ENCODE measurements around the gene BATF2.
"Not testable (repeated sequence)": the region's sequence is repeated elsewhere in the genome, so short reads cannot be mapped to it uniquely, and the experiment has no call there.

The BATF2 gene, protein sequence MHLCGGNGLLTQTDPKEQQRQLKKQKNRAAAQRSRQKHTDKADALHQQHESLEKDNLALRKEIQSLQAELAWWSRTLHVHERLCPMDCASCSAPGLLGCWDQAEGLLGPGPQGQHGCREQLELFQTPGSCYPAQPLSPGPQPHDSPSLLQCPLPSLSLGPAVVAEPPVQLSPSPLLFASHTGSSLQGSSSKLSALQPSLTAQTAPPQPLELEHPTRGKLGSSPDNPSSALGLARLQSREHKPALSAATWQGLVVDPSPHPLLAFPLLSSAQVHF

GRCh38 chr11:64996710-64997380 is at the start of gene BATF2:
TSS of gene BATF2 (minus strand) at chr11:64996971. CDS start at chr11:64996914, 57 bp downstream.
- DNase-seq (ENCODE audit: low spot score): peak; percentile 80

DNA sequence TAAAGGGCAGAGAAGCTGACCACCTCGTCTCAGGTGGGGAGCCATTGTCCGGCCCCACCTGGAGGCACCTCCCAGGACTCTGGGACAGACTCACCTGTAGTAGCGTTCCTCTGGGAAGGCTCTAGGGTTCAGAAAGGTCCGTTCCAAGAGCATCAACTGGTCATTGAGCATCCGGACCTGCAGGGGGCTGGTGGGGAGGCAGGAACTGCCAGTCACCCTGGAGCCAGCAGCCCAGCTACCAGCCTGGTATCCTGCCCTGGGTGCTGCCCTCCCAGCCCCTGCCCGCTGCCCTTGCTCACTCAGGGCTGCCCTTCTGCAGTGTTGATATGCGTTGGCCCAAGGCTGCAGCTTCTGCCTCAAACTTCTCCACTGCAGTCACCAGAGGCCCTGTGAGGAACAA is 49.0 kb upstream of the BATF2 start:
- no peak for DNase-seq (ENCODE audit: low spot score)

GRCh38 chr11:65045061-65045460 is 48.3 kb upstream of the BATF2 start:
- no peak for DNase-seq (ENCODE audit: low spot score)

DNA sequence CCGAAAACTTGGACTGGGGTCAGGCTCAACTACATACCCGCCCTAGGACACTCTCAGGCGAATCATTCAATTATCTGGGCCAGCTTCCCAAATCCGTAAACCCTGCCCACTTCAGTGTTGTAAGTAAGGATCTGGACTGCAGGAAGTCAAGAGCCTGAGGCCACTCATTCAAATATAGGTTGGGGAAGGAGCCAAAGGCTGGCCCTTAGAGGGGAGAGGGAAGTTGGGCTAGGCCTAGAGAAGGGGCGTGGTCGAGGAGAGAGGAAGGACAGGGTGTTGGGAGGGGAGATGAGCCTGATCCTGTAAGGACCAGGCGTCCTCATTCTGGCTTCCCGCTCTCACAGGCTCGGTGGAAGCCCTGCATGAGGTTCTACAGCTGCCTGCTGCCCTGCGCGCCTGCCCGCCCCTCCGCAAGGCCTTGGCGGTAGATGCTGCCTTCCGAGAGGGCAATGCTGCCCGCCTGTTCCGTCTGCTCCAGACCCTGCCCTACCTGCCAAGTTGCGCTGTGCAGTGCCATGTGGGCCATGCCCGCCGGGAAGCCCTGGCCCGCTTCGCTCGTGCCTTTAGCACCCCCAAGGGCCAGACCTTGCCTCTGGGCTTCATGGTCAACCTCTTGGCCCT is 47.2 kb upstream of the BATF2 start:
- DNase-seq (ENCODE audit: low spot score): no peak

DNA sequence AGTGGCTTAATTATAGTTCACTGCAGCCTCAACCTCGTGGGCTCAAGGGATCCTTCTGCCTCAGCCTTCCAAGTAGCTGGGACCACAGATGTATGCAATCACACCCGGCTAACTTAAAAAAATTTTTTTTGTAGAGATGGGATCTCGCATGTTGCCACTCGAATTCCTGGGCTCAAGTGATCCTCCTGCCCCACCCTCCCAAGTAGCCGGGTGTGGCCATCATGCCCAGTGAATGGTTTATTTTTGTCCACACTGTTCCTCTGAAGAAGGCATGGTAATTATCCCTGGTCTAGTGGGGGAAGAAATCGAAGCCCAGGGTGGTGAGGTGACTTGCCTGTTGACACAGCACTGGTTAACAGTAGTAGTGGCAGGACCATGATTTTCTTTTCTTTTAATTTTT is 46.1 kb upstream of the BATF2 start:
- DNase-seq (ENCODE audit: low spot score): no peak

DNA sequence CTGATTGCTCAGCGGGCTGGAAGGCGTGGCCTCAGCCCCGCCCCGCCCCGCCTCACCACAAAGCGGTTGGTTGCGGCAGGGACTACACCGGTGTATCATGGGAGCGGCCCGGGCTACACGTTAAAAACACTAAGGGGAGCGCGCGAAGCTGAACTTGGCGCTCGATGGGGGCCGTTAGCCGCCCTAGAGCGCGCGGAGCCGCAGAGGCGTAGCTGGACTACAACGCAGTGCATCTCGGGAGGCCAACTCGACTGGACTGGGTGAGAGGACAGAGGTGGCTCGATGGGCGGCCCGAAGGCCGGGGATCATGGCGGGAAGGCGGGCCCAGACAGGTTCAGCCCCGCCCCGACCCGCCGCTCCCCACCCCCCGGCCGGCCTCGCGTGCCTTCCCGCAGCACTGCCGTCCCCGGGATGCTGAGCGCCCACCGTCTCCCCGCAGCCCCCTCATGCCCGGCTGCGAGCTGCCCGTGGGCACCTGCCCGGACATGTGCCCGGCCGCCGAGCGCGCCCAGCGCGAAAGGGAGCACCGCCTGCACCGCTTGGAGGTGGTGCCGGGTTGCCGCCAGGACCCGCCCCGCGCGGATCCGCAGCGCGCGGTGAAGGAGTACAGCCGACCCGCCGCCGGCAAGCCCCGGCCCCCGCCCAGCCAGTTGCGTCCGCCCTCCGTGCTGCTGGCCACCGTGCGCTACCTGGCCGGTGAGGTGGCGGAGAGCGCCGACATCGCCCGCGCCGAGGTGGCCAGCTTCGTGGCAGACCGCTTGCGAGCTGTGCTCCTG is 44.3 kb upstream of the BATF2 start, which contains the start of gene SAC3D1:
TSS of gene SAC3D1 (plus strand) at position 364 of the 776 bp plus-strand sequence. CDS start at position 447, 83 bp downstream.
- DNase-seq (ENCODE audit: low spot score): peak; percentile 90

DNA sequence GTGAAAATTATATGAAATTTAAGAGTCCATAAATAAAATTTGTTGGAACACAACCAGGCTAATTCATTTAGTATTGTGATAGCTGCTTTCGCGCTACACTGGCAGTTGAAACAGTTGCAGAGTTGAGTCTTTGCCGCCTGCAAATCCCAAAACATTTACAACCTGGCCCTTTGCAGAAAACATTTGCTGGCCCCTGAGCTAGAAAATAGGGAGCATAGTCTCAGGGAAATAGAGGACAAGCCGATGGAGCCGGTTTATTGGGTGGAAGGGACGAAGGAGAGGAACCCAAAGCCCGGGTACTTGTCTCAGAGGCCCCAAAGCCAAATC is 43.7 kb upstream of the BATF2 start:
- no peak for DNase-seq (ENCODE audit: low spot score)

DNA sequence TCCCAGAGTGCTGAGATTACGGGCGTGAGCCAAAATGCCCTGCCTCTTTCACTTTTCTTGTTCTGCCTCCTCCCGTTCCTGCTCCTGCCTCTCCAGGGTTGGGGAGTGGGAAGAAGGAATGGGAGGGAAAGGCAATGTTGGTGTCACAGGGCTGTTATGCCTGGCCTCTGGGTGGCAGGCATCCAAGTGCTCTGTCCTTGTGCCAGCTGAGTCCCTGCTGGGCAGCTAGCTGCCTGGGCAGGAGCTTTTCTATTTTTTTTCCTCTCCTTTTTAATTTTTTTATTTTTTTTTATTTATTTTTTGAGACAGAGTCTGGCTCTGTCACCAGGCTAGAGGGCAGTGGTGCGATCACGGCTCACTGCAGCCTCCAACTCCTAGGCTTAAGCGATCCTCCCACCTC is 40.2 kb upstream of the BATF2 start:
- no peak for DNase-seq (ENCODE audit: low spot score)

DNA sequence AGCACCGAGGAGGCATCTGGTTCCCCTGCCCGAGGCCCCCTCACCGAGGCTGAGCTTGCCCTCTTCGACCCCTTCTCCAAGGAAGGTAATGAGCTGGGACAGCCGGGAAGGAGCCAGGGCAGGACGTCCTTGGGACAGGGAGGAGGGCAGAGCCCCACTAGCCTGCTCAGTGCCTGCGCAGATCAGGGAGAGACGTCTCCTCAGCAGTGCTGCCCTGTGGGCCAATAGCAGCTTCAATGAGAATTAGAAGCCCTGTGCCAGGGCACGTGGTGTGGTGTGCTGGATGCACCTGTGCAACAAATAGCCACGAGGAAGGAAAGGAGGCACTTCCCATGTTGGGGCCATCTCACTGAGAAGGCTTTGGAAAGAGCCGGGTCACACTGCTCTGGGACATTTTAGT is 38.8 kb upstream of the BATF2 start:
- DNase-seq (ENCODE audit: low spot score): no peak

DNA sequence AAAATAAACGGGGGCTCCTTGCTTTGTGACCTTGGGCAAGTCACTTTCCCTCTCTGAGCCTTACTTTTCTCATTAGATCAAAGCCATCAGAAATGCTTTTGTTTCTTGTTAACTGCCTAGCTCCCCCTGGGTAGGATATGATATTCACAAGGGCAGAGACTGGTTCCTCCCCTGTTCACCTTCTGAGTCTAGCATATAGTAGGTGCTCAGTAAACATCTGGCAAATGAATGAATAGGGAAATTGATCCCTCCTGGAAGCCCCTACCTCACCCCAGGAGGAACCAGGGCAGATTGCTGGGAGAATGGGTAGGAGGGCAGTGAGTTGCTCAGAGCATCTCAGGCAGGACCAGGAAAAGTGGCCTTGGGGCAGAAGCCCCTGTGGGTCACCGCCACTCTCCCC is 37.7 kb upstream of the BATF2 start:
- DNase-seq (ENCODE audit: low spot score): no peak

GRCh38 chr11:65032216-65032615 is 35.4 kb upstream of the BATF2 start:
- no peak for DNase-seq (ENCODE audit: low spot score)

- DNase-seq (ENCODE audit: low spot score): peak; percentile 78
These were observed 30.7 kb upstream of the BATF2 start, which contains the start of gene SNX15 for GRCh38 chr11:65027213-65028067. TSS of gene SNX15 (plus strand) at chr11:65027439. CDS start at chr11:65027538, 99 bp downstream.

DNA sequence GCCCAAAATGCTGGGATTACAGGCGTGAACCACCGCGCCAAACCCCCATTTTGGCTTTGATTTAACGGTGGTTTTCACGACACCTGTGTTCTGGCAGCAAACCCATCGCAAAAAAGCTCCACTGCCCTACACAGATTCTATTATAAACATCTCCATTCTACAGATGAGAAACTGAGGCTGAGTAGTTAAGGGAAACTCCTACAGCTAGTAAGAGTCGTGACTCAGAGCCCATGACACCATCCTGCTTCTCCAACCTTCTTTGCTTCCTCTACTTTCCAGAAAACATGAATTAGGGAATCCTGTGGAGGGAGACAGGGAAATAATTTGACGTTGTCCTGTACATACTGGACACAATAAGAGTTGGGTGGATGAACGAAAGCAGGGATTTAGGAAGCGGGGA is 30.0 kb upstream of the BATF2 start:
- no peak for DNase-seq (ENCODE audit: low spot score)

DNA sequence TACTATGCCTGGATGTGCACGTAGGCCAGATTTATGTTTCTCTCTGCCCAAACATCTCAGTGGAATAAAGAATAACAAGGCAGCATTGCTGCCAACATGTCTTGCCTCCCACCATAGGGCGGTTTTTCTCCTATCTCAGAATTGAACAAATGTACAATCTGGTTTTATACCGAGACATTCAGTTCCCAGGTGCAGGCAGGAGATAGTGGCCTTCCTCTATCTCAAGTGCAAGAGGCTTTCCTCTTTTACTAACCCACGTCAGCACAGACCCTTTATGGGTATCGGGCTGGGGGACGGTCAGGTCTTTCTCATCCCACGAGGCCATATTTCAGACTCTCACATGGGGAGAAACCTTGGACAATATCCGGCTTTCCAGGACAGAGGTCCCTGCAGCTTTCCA is 26.7 kb upstream of the BATF2 start:
- not testable (repeated sequence) for DNase-seq (ENCODE audit: low spot score)

- no peak for DNase-seq (ENCODE audit: low spot score)
These were observed 24.7 kb upstream of the BATF2 start for GRCh38 chr11:65021509-65021908.

DNA sequence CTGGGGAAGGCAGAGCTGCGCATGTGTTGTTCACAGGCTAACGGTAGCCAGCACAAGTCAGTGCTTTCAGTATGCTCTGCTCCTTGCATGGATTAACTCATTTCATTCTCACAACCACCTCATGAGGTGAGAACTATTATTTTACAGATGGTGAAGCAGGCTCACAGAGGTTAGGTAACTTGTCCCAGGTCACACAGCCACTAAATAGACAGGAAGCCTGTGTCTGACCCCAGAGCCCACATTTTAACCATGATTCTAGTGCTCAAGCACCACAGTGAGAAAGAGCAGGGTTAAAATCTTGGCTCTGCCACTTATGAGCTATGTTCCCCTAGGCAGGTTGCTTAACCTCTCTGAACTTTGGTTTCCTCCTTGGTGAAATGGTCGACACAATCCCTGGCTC is 24.2 kb upstream of the BATF2 start:
- DNase-seq (ENCODE audit: low spot score): no peak

DNA sequence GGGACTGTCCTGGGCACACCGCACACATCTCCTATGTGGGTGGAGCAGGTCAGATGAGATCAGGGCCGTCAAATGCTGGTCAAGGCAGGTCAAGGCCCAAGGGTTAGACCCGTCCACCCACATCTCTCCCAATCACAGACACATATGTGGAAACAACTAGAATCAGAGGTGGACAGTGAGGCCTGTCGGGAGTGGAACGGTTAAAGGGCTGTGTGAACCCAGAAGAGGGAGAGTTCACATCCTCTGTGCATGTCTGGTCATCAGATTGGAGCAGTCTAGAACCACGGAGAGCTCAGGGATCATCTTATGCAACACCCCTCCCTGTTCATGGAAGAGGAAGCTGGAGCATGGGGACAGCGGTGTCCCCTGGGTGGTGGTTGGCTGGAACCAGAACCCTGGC is 23.1 kb upstream of the BATF2 start:
- DNase-seq (ENCODE audit: low spot score): no peak

GRCh38 chr11:65017937-65018336 is 21.2 kb upstream of the BATF2 start:
- DNase-seq (ENCODE audit: low spot score): no peak

- no peak for DNase-seq (ENCODE audit: low spot score)
These were observed 19.9 kb upstream of the BATF2 start for GRCh38 chr11:65016705-65017104.

DNA sequence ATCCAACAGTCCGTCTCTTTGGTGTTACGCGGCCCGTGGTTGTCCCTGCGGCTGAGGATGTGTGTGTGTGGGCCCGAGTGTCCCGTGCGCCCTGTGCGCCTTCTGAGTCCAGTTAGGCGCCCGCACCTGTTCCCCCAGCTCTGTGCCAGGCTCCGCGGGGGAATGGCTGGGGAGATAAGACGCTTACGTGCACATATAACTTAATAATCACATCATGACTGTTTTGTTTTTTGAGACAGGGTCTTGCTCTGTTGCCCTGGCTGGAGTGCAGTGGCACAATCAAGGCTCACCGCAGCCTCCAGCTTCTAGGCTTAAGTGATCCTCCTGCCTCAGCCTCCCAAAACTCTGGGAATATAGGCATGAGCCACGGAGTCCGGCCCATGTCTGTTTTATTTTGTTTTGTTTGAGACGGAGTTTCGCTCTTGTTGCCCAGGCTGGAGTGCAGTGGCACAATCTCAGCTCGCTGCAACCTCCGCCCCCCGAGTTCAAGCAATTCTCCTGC is 18.0 kb upstream of the BATF2 start:
- no peak for DNase-seq (ENCODE audit: low spot score)

All from HuH-7 (cell line).